Activated CD4-positive, CD25-positive, alpha-beta regulatory T cell treated with anti-CD3 and anti-CD28 coated beads, Interleukin-2, amount 50 U/mL, for 72 hours (primary cell): Measurements from ENCODE around the gene RNF169.
"Not testable (repeated sequence)": the region's sequence is repeated elsewhere in the genome, so short reads cannot be mapped to it uniquely, and the experiment has no call there.

Experiments
- DNase-seq: peaks from one replicate; pipeline ENCODE4 v3.0.0; 2021

The RNF169 gene

GRCh38 chr11:74730571-74731260 is 17.9 kb upstream of the RNF169 start:
- no peak for DNase-seq

DNA sequence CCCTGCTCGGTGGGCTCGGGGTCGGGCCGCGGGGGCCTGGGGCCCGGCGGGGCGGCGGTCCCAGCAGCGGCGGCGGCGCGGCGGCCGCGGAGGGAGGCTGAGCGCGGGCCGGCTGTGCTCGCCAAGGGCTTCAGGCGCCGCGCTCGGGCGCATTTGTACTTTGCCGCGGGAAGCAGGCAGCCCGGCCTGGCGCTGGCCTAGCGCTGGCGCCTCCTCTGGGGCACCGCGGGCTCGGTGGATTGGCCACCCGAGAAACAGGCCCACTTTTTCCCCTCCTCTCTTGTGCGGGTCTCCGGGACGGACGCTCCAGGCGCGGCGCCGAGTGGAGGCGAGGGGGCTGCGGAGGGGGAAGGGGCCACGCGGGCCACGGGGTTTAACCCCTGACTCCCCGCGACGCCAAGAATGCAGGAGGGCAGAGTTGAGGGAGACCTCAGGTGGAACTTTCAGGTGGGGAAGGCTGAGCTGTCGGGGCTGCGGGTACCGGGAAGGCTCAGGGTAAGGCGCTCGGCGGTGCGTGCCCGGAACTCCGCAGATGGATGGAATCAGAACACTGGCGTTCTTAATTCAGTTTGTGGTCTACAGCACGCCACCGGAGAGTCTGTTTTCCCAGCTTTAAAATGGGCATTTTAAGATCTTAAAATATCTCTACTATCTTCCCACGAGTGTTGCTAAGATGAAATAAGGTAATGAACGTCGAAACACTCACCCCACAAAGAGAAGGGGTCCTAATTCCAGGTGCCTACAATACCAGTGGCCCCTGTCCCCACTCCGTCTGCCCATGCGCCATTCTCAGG is 17.2 kb upstream of the RNF169 start, which contains the start of gene CHRDL2:
CHRDL2 (minus strand) TSS at position 126 of the 794 bp plus-strand sequence. CDS start 538 bp downstream, outside the sequence.
- DNase-seq: no peak

DNA sequence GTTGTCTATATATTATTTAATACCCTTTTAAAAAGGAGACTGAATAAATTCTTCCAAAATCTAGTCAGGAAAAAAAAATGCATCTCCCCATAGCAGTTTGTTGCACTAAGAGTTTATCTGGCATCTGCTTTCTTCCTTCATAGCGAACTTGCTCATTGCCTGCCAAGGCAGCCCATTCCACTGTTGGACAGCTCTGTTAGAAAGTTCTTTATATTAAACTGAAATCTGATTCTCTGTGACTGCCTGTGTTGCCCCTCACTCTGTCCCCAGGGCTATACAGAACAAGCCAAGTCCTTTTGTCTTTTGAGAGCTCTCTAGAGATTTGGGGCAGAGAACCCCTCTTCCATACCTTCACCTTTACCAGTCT is 14.1 kb upstream of the RNF169 start:
- DNase-seq: no peak

DNA sequence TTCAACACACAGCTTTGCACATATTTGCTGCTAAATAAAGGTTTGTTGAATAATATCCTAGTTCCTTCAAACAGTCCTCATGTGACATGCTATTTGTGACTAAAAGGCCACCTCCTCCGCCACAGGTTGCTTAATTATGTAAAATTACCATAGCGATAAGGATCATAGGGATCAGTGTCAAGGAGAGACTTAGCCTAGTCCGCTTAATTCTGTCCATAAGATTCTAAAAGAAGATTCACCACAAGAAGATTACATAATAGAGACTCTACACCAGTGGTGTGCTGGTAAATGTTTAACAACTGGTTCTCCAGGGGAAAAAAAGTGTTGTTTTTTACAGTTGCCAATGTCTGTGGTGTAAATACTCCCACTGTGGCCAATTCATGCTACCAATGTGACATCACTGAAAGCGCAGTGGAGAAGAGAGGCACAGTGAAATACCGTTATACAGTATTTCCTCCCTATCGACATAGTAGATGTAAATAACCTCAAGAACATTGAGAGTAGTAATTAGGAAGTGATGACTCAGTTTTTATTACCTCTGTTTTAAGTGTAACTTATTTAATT is 13.2 kb upstream of the RNF169 start:
- DNase-seq: no peak

DNA sequence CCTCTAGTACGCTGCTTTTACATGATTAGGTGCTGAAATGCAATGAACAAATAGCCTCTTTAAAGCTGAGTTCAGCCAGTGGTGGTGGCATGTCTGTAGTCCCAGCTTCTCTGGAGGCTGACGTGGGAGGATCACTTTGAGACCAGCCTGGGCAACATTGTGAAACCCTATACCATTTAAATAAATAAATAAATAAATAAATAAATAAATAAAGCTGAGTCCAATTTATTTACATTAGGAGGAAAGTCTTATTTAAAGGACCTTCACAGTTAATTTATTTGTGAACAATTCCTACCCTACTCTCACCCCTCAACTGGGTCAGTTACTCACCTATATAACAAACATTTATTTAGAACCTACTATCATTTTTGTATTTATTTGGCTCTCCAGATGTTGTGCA is 12.6 kb upstream of the RNF169 start:
- no peak for DNase-seq

GRCh38 chr11:74739546-74740270 is 8.9 kb upstream of the RNF169 start:
- DNase-seq: no peak

DNA sequence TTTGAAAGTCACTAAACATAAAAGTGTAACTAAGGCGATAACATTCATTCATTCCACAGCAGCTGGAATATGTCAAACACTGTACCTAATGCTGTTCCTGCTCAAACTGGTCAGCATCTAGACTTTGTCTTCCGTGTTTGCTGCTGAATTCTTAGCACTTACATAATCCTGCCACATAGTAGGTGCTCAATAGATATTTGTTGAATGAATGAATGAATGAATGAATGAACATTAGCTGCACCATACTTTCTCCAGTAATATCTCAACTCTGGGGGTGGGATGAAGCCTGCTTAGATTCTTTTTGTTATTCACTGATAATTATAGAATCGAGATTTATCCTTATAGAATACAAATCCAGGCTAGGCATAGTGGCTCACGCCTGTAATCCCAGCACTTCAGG is 6.6 kb upstream of the RNF169 start:
- DNase-seq: no peak

GRCh38 chr11:74743640-74744039 is 5.0 kb upstream of the RNF169 start:
- DNase-seq: no peak

DNA sequence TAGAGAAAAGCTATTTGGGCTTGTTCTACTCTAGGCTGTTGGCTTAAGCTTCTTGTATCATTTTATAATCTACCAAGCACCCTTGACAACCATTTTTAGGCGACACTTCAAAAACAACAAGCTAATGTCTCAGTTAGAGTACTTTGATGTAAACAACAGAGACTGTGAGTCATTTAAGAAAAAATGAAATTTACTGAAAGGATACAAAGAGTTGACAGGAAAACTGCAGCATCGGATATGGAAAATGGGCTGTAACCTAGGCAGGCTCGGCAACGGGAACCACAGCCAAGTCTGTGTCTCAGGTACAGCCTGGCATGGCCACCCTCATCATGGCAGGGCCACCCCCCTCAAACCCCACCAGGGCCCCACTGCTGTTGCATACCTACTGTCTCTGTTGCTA is 4.4 kb upstream of the RNF169 start:
- no peak for DNase-seq

GRCh38 chr11:74746868-74747267 is 1.8 kb upstream of the RNF169 start:
- no peak for DNase-seq

- peak; percentile 67 for DNase-seq
Observed at GRCh38 chr11:74749127-74749964, 697 bp downstream of the RNF169 start.

DNA sequence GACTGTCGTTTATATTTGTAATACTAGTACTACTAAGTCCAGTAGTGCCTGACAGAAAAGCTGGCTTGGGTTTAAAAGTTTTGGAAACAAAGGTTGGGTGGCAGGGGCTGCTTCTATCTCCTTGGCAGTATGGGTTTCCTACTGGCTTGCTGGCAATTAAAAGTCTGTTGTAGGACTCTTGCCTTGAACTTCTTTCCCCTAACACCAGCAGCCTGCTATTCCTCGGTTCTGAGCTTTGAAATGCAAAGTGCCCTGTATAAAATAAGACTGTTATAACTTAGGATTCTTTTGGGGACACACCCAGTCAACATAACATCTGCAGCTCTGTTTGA is 1.3 kb downstream of the RNF169 start:
- no peak for DNase-seq

GRCh38 chr11:74750598-74750997 is 1.9 kb downstream of the RNF169 start:
- DNase-seq: not testable (repeated sequence)

GRCh38 chr11:74751303-74751702 is 2.7 kb downstream of the RNF169 start:
- no peak for DNase-seq

DNA sequence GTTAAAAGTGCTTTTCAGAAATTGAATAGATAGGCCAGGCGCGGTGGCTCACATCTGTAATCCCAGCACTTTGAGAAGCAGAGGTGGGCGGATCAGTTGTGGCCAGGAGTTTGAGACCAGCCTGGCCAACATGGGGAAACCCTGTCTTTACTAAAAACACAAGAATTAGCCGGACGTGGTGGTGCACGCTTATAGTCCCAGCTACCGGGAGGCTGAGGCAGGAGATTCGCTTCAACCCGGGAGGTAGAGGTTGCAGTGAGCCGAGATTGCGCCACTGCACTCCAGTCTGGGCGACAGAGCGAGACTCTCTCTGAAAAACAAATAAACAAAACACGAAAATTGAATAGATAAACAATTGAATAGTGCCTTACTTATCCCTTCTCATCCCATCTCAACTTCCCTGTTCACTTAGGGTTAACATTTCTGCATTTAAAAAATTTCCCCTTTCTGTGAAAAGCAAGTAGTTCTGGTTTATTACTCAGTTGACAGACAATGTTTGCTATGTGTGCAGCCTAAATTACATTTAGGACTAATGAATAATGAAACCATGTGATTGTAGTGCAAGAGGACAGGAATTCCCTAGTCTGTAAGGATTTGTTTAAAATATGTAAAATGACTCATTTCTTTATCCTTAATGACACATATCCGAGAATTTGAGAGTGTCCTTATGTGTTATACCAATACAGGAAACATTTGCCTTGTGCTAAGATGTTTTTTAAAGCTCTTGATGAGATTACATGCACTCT is 6.0 kb downstream of the RNF169 start:
- DNase-seq: no peak

GRCh38 chr11:74755395-74755995 is 6.8 kb downstream of the RNF169 start:
- DNase-seq: no peak

GRCh38 chr11:74756571-74756970 is 7.9 kb downstream of the RNF169 start:
- no peak for DNase-seq

GRCh38 chr11:74766905-74767304 is 18.3 kb downstream of the RNF169 start:
- no peak for DNase-seq

DNA sequence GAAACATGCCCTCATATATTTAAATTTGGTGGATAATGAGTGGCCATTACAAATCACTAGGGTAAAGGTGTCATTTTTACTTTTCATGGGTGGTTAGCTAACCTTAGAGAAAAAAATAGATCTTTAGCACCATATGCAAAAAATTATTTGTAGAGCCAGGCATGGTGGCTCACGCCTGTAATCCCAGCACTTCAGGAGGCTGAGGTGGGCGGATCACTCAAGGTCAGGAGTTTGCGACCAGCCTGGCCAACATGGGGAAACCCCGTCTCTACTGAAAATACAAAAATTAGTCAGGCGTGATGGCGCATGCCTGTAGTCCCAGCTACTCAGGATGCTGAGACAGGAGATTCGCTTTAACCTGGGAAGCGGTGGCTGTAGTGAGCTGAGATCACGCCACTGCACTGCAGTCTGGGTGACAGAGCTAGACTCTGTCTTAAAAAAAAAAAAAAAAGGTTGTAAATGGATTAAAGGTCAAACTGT is 19.6 kb downstream of the RNF169 start:
- DNase-seq: peak; percentile 54

- DNase-seq: no peak
Observed at GRCh38 chr11:74769055-74769707, 20.5 kb downstream of the RNF169 start.

- no peak for DNase-seq
Observed at GRCh38 chr11:74770456-74770855, 21.8 kb downstream of the RNF169 start.
